GM10266 (cell line): ENCODE measurements around the gene STK39.

Source experiments
- DNase-seq: peaks from one replicate; pipeline ENCODE4 v3.0.0; 2012; ENCODE audit errors: extremely low spot score
- TF ChIP-seq, protein P1 (sequence below): IDR thresholded peaks from 2 replicates; pipeline ENCODE4 v1.5.1; 2012; ENCODE audit warnings: mild to moderate bottlenecking, low read depth; ENCODE audit not compliant: control insufficient read depth, insufficient read depth; ENCODE audit errors: missing control alignments

STK39 gene

DNA sequence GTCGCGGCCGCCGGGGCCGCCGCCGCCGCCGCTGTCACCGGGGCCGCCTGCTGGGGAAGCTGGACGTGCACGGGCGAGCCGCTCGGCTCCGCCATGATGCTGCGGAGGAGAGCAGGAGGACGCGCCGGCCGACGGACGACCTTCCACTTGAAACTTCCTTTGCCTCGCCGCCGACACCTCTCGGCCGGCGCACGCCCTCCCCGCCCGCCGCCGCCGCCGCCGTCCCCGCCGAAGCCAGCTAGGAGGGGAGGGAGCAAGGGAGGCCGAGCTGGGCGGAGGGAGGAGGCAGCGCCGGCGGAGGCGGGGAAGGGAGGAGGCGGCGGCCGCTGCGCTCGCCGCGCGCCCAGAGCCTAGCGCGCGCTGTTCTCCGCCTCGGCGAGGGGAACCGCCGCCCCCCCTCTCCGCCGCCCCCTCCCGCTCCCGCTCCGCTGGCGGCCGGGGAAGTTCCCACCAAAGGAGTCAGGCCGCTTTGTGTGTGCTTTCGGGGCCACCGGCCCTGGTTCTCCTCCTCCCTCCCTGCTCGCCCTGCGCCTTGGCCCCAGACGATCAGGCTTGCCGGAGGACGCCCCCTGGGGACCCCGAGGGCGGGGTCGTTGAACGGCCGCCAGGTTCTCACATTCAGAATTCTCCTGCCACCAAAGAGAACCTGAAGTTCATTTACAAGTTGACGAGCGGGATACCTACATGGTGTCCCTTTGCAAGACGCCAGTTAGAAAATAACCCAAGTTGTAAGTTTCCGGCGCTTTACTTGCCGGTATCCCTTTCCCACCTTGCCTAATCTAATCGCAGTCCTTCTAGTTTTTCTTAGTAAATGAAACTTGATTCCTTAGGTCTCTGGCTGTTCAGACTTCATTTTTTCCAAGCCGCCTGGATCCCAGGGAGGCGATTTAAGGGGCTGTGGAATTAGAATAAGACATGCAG, at the start of gene STK39:
TSS of gene STK39 (minus strand) at position 255 of the 921 bp plus-strand sequence. CDS start at position 95, 160 bp downstream.
- peak; percentile 83 for DNase-seq
- TF ChIP-seq, protein P1, sequence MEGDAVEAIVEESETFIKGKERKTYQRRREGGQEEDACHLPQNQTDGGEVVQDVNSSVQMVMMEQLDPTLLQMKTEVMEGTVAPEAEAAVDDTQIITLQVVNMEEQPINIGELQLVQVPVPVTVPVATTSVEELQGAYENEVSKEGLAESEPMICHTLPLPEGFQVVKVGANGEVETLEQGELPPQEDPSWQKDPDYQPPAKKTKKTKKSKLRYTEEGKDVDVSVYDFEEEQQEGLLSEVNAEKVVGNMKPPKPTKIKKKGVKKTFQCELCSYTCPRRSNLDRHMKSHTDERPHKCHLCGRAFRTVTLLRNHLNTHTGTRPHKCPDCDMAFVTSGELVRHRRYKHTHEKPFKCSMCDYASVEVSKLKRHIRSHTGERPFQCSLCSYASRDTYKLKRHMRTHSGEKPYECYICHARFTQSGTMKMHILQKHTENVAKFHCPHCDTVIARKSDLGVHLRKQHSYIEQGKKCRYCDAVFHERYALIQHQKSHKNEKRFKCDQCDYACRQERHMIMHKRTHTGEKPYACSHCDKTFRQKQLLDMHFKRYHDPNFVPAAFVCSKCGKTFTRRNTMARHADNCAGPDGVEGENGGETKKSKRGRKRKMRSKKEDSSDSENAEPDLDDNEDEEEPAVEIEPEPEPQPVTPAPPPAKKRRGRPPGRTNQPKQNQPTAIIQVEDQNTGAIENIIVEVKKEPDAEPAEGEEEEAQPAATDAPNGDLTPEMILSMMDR = no peak

- DNase-seq = no peak
- TF ChIP-seq, protein P1 = no peak
Observed at GRCh38 chr2:168295051-168295450, 47.7 kb upstream of the STK39 start.

DNA sequence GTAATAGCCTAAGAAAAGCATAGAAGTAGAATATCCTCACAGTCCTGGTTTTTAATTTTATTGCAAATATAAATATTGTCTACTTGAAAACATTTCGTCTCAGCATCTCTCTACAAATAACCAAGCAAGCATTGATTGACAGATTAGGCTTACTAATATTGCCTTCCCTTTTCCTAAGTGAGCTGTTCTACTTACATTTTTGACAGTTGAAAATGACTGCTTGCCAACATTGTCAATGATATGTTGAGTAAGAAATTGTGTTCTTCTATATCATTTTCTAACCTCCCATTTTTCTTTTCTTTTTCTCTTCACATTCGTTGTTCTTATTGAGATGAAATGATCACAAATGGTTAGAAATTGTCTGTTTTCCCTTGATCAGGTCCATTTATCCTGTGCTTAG, 47.0 kb upstream of the STK39 start:
- TF ChIP-seq, protein P1 = no peak
- DNase-seq = no peak

GRCh38 chr2:168293766-168294165, 46.4 kb upstream of the STK39 start:
- no peak for DNase-seq
- TF ChIP-seq, protein P1 = no peak

GRCh38 chr2:168290391-168290790, 43.0 kb upstream of the STK39 start:
- TF ChIP-seq, protein P1 = no peak
- DNase-seq = no peak

- TF ChIP-seq, protein P1 = no peak
- DNase-seq = no peak
Observed at GRCh38 chr2:168289880-168290279, 42.5 kb upstream of the STK39 start.

GRCh38 chr2:168286535-168286934, 39.1 kb upstream of the STK39 start:
- TF ChIP-seq, protein P1 = no peak
- no peak for DNase-seq
